K562 (cell line): ENCODE data around the gene PTTG1IP. TPM values are rescaled to one million over a fixed set of nuclear protein-coding genes. Genes with fewer than 3 reads are reported as not detected.
A peak's percentile ranks its signal among the peaks of the same experiment; 100 is the strongest.

Experiments
- C11orf30 ChIP-seq: fragments of 450-650 bp; IDR thresholded peaks from 2 replicates; pipeline ENCODE4 v1.6.1; 2016; ENCODE audit warnings: low read depth, mild to moderate bottlenecking
- GATAD2A ChIP-seq: fragments of 450-650 bp; IDR thresholded peaks from 2 replicates; pipeline ENCODE4 v1.6.1; 2017
- GTF2A2 ChIP-seq: IDR thresholded peaks from 2 replicates; pipeline ENCODE4 v1.6.1; 2016; ENCODE audit warnings: mild to moderate bottlenecking, missing genetic modification characterization, missing compliant biosample characterization
- HLTF ChIP-seq: fragments of 450-650 bp; IDR thresholded peaks from 2 replicates; pipeline ENCODE4 v1.6.1; 2016
- KDM1A ChIP-seq, 2 experiments: fragments of 450-650 bp; IDR thresholded peaks; 2 replicates each; pipeline ENCODE4 v1.6.1; 2016; ENCODE audit warnings: mild to moderate bottlenecking in 2 of 2
- MAFK ChIP-seq: IDR thresholded peaks from 2 replicates; pipeline ENCODE4 v1.6.1; 2011; ENCODE audit warnings: low read length, improper control_type of control experiment
- MECOM ChIP-seq: fragments of 250-450 bp; sonication (Bioruptor Pico); IDR thresholded peaks from 2 replicates; pipeline ENCODE4 v1.8.0; 2022; ENCODE audit warnings: inconsistent platforms
- NR3C1 ChIP-seq: sonication (generic); formaldehyde crosslinking; IDR thresholded peaks from 2 replicates; pipeline ENCODE4 v1.8.1; 2022; ENCODE audit warnings: missing genetic modification reagents
- RB1 ChIP-seq: fragments of 450-650 bp; IDR thresholded peaks from 2 replicates; pipeline ENCODE4 v1.6.1; 2017; ENCODE audit warnings: low read depth, mild to moderate bottlenecking
- SOX6 ChIP-seq: fragments of 450-650 bp; IDR thresholded peaks from 2 replicates; pipeline ENCODE4 v1.6.1; 2014; ENCODE audit warnings: mild to moderate bottlenecking
- SUPT5H ChIP-seq: fragments of 450-650 bp; IDR thresholded peaks from 2 replicates; pipeline ENCODE4 v1.6.1; 2016
- TRIM28 ChIP-seq: fragments of 450-650 bp; IDR thresholded peaks from 2 replicates; pipeline ENCODE4 v1.6.1; 2017
- ZNF717 ChIP-seq: fragments of 250-450 bp; sonication (Bioruptor Pico); IDR thresholded peaks from 2 replicates; pipeline ENCODE4 v1.5.0; 2021
- ZNF764 ChIP-seq: fragments of 250-450 bp; sonication (Bioruptor Pico); IDR thresholded peaks from 2 replicates; pipeline ENCODE4 v1.4.0; 2020; ENCODE audit warnings: low read depth, mild to moderate bottlenecking, moderate library complexity
- polyA plus RNA-seq, 8 experiments: library from polyadenylated mRNA; depleted of rRNA in 4 of 8; stranded (reverse) in 5 of 8; unstranded in 3 of 8; fragments of >200 nt; fragmentation: Nextera tagmentation in 2 of 8; fragmentation: Illumina TruSeq in 1 of 8; extraction: Ambion mirVana in 2 of 8; extraction: Trizol in 1 of 8; gene quantifications; 2 replicates each; pipeline versions ENCODE4 v1.2.1 to v1.2.3, GENCODE V29; 2011 to 2014; ENCODE audit warnings: inconsistent platforms in 1 of 8, missing spikeins in 1 of 8
- total RNA-seq, 7 experiments: library from RNA; depleted of rRNA in 6 of 7; stranded (reverse); fragments of >200 nt in 6 of 7; fragmentation: Illumina TruSeq in 2 of 7; extraction: Trizol in 2 of 7; gene quantifications; 2 replicates each; pipeline versions ENCODE4 v1.2.1 to v1.2.3, GENCODE V29; 2011 to 2021; ENCODE audit warnings: low replicate concordance in 1 of 7
- TF ChIP-seq, protein P1 (sequence below), 2 experiments: fragments of 450-650 bp; IDR thresholded peaks; 2 replicates each; pipeline ENCODE4 v1.6.1; 2016; ENCODE audit warnings: mild to moderate bottlenecking in 2 of 2, borderline replicate concordance in 1 of 2, low read depth in 1 of 2, moderate library complexity in 1 of 2
- TF ChIP-seq, protein P2 (sequence below): sonication (generic); formaldehyde crosslinking; IDR thresholded peaks from 2 replicates; pipeline ENCODE4 v1.8.0; 2022; ENCODE audit warnings: mild to moderate bottlenecking, missing genetic modification reagents, borderline replicate concordance
- TF ChIP-seq, protein P3 (sequence below): sonication (generic); formaldehyde crosslinking; IDR thresholded peaks from 2 replicates; pipeline ENCODE4 v1.8.0; 2022; ENCODE audit warnings: missing genetic modification reagents, mild to moderate bottlenecking, moderate library complexity, borderline replicate concordance

PTTG1IP gene
- total and polyA plus RNA-seq, 9 of the 15 experiments (the other 6 are each of a cell fraction or from before 2014, with no cell fraction given): 5.0 to 99.3 (median 82.4) TPM

DNA sequence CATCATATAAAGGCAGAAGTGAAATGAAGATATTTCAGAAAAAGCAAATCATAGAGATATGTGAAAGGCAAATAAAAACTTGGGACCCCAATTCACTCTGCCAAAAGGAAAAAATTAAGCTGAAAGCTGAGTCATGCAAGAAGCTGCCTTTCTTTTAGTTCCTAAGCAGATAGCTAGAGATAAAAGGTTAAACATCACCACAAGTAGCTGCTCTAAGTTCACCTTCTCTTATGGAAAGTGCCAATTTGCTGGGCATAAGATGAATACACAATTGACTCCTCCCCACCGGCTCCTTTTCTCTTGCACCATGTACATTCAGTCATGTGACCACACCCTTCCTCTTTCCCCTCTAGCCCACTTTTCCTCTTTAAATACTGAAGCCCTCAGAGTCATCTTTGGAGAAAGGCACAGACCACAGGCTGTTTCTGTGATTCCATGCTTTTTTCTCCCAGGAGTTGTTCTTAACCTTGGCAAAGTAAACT is 50.3 kb downstream of the PTTG1IP start (continued):
- TF ChIP-seq, protein P1, sequence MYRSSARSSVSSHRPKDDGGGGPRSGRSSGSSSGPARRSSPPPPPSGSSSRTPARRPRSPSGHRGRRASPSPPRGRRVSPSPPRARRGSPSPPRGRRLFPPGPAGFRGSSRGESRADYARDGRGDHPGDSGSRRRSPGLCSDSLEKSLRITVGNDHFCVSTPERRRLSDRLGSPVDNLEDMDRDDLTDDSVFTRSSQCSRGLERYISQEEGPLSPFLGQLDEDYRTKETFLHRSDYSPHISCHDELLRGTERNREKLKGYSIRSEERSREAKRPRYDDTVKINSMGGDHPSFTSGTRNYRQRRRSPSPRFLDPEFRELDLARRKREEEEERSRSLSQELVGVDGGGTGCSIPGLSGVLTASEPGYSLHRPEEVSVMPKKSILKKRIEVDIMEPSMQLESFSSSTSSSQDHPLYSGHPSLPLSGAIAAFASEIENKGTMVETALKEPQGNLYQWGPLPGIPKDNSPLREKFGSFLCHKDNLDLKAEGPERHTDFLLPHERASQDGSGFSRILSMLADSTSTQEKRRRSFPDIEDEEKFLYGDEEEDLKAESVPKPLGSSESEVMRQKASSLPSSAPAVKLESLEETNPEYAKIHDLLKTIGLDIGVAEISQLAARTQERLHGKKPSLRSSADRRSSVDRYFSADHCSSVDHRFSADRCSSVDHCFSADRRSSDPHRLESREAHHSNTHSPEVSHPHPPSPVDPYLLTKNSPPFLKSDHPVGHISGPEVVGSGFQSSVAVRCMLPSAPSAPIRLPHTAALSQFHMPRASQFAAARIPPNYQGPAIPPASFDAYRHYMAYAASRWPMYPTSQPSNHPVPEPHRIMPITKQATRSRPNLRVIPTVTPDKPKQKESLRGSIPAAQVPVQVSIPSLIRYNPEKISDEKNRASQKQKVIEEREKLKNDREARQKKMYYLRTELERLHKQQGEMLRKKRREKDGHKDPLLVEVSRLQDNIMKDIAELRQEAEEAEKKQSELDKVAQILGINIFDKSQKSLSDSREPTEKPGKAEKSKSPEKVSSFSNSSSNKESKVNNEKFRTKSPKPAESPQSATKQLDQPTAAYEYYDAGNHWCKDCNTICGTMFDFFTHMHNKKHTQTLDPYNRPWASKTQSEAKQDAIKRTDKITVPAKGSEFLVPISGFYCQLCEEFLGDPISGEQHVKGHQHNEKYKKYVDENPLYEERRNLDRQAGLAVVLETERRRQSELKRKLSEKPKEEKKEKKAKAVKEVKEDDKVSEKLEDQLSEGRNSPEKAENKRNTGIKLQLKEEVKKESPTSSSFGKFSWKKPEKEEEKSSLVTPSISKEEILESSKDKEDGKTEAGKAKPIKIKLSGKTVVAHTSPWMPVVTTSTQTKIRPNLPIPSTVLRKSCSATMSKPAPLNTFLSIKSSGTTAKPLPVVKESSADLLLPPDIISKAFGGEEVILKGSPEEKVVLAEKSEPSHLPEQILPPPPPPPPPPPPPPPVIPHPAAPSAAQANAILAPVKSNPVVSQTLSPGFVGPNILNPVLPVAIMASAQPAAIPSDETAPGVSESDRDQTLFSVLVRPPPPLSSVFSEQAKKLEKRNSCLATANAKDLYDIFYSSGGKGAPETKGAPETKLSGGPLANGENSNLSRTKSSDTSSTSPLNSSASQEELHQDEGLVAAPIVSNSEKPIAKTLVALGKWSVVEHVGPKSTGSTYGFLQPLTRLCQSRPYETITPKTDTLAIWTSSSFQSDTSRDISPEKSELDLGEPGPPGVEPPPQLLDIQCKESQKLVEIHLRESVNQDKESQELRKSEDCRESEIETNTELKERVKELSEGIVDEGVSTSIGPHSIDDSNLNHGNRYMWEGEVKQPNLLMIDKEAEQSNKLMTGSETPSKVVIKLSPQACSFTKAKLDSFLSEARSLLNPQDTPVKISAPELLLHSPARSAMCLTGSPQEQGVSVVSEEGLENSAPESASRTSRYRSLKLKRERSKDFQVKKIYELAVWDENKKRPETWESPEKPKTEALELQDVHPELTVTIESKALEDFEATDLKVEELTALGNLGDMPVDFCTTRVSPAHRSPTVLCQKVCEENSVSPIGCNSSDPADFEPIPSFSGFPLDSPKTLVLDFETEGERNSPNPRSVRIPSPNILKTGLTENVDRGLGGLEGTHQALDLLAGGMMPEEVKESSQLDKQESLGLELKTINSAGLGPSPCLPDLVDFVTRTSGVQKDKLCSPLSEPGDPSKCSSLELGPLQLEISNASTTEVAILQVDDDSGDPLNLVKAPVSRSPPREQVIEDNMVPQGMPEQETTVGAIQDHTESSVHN (IDR thresholded peaks at IDR 0.05; ENCODE audit: borderline replicate concordance in 1 of 2, low read depth in 1 of 2): no peak
- no peak for TF ChIP-seq KDM1A (IDR thresholded peaks at IDR 0.05)
- no peak for TF ChIP-seq MECOM (CRISPR knock-in tag)
- TF ChIP-seq ZNF764: no peak
- no peak for TF ChIP-seq RB1
- TF ChIP-seq, protein P2, sequence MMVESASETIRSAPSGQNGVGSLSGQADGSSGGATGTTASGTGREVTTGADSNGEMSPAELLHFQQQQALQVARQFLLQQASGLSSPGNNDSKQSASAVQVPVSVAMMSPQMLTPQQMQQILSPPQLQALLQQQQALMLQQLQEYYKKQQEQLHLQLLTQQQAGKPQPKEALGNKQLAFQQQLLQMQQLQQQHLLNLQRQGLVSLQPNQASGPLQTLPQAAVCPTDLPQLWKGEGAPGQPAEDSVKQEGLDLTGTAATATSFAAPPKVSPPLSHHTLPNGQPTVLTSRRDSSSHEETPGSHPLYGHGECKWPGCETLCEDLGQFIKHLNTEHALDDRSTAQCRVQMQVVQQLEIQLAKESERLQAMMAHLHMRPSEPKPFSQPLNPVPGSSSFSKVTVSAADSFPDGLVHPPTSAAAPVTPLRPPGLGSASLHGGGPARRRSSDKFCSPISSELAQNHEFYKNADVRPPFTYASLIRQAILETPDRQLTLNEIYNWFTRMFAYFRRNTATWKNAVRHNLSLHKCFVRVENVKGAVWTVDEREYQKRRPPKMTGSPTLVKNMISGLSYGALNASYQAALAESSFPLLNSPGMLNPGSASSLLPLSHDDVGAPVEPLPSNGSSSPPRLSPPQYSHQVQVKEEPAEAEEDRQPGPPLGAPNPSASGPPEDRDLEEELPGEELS (CRISPR knock-in tag): no peak
- no peak for TF ChIP-seq GTF2A2 (tag)
- TF ChIP-seq NR3C1 (CRISPR knock-in tag): no peak
- no peak for TF ChIP-seq SUPT5H
- no peak for TF ChIP-seq MAFK
- no peak for TF ChIP-seq ZNF717 (CRISPR knock-in tag)
- no peak for TF ChIP-seq SOX6
- TF ChIP-seq GATAD2A: no peak
- peak; percentile 66 for TF ChIP-seq C11orf30
- TF ChIP-seq HLTF: no peak
- 0 out of 2 replicates have a peak, but pooled peaks have one; percentile 14 for TF ChIP-seq TRIM28
- TF ChIP-seq, protein P3, sequence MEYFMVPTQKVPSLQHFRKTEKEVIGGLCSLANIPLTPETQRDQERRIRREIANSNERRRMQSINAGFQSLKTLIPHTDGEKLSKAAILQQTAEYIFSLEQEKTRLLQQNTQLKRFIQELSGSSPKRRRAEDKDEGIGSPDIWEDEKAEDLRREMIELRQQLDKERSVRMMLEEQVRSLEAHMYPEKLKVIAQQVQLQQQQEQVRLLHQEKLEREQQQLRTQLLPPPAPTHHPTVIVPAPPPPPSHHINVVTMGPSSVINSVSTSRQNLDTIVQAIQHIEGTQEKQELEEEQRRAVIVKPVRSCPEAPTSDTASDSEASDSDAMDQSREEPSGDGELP: no peak
